GM18499 (cell line): ENCODE results near the gene RHBDF2.
"Not testable (repeated sequence)": the region's sequence is repeated elsewhere in the genome, so short reads cannot be mapped to it uniquely, and the experiment has no call there.

Experiments
- ATAC-seq: cut with Tn5 transposase; IDR thresholded peaks from one replicate; pipeline ENCODE4 v1.9.1; 2021; ENCODE audit warnings: moderate number of reproducible peaks; ENCODE audit not compliant: insufficient read depth, unreplicated experiment

The RHBDF2 gene

DNA sequence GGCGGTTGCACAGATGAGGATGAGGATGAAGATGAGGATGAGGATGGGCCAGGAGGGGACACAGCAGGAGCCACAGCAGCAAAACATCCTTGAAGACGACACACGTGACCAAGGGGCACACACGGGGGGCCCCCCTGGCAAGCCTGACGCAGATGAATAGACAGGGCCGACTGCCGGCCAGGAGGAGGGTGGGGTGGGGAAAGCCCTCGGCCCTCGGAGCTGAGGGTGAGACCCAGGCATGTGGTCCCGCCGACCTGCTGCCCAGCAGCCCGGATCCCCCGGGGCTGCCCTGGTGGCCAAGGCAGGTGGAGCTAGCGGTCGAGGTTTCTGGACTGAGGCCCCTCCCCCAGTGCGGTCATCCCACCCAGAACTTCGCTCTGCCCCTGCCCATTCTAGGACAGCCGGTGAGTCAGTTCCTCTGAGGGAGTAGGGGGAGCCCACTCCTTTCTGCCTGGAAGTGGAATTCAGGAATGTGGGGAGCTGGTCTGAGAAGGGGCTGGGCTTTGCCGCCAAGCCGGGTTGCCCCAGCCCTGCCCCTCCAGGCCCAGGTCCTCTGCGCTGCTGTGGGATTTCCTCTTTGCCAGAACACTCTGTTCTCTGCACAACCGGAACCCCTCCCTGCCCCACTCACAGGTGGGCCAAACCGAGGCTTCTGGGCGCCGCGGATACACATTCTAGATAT is 26.3 kb upstream of the RHBDF2 start:
- ATAC-seq = no peak

DNA sequence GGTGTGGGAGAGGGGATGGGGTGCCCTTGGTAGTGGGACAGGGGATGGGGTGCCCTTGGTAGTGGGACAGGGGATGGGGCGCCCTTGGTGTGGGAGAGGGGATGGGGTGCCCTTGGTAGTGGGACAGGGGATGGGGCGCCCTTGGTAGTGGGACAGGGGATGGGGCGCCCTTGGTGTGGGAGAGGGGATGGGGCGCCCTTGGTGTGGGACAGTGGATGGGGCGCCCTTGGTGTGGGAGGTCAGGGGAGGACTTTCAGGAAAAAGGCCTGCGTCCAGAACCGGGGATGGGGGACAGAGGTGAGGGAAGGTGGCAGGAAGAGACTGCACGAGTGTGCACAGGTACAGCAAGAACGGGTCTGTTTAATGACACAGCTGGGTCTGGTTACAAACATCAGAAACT is 25.8 kb upstream of the RHBDF2 start:
- not testable (repeated sequence) for ATAC-seq

DNA sequence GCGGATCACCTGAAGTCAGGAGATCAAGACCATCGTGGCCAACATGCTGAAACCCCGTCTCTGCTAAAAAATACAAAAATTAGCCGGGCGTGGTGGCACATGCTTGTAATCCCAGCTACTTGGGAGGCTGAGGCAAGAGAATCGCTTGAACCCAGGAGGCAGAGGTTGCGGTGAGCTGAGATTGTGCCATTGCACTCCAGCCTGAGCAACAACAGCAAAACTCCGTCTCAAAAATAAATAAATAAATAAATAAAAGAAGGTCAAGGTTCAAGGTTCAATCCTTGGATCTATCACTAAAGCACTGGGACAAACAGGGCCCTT is 24.2 kb upstream of the RHBDF2 start:
- not testable (repeated sequence) for ATAC-seq

DNA sequence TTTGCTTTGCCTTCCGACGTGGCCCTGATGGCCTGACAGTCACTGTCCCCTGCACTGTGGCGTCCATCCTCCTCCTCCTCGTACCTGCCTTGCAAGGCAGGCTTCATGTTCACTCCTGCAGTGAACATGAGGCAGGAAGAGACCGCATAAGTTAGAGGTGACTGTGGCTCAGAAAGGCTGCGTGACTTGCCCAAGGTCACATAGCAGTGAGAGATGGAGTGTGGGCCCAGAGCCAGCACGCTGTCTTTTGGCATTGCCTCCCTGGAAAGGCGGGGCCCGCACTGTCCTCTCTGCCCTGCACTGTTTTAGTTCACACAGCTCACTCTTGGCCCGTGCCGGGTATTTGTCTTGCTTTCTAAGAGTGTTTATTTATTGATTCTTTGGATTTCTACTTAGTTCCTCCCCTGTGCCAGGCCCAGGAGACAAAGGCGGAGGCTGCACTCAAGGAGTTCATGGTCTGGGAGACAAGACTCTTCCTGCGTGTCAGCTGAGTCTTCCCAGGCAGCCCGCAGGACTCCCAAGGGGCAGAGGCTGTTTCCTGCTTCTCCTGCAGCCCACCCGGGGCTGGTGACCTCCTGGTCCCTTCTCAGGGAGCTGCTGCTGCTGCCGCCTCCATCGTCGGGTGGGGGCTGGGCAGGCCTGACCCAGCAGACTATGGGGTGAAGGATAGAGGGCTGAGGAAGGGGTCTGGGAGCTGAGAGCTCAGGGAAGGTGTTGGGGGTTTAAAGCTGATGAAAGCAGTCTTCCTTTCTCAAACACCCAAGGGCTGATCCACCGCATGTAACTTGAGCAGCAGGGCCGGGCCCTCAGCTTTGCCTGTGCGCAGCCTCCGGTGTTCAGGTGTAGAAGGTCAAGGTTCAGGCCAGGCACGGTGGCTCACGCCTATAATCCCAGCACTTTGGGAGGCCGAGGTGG is 23.6 kb upstream of the RHBDF2 start:
- ATAC-seq = no peak

DNA sequence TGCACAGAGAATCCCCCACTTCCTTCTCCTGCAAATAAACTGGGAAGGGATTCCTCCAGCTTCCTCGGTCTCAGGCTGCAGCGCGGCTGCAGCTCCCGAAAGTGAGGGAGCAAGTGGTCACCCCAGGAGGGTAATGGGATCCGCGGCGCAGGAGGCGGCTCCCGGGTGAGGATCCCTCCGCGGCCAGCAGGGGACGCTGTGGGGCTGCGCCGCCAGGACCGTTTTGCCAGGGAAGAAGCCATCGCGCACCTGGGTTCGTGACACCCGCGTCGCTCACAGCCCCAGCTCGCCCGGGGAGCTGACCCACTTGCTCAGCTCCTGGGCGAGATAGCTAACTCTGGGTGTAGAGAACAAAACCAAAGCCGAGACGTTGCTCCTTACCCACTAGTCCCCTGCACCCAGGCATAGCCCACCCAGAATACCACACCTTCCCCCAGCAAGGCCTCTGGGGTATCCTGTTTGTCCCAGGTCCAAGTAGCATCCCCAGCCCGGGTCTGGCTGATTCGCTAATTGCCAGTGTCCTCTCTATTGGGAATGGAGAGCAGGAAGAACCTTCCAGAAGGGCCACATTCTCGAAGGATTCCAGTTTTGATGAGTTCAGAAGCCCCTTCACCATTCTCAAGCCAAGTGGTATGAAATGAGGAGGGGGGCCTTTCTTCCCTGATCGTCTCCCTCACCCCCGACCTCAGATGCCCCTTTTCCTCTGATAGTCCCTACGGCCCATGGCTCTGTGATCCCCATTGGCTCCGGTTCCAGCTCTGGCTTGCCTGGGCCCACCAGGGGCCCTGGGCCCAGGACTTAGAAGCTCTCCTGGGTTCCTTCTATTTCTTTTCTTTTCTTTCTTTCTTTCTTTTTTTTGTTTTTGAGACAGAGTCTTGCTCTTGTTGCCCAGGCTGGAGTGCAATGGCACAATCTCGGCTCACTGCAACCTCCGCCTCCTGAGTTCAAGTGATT is 22.1 kb upstream of the RHBDF2 start:
- no peak for ATAC-seq

DNA sequence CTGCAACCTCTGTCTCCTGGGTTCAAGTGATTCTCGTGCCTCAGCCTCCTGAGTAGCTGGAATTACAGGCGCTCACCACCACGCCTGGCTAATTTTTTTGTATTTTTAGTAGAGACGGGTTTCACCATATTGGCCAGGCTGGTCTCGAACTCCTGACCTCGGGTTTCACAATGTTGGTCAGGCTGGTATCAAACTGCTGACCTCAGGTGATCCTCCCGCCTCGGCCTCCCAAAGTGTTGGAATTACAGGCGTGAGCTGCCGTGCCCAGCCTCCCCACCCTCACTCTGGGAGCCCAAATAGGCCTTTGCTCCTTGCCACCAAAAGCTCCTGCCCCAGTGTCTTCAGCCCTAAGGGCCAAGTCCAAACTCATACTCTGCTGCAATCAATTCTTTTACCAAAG is 20.5 kb upstream of the RHBDF2 start:
- ATAC-seq = not testable (repeated sequence)

DNA sequence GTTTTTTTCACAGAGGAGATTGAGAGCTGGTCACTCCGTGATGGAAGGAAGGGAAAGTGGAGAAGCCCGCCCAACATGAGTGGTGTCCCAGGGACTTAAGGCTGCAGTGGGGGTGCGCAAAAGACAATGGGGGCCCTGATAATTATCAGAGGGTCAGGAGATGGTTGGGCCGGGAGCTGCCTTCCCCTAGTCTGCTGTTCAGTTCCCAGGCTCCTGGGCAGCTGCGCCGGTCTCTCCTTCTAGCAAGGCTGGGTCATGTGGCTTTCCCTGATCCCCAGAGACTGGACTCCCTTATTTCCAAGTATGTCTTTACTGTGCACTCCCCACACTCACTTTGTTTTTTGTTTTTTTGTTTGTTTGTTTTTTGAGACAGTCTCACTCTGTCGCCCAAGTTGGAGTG is 20.0 kb upstream of the RHBDF2 start:
- no peak for ATAC-seq

DNA sequence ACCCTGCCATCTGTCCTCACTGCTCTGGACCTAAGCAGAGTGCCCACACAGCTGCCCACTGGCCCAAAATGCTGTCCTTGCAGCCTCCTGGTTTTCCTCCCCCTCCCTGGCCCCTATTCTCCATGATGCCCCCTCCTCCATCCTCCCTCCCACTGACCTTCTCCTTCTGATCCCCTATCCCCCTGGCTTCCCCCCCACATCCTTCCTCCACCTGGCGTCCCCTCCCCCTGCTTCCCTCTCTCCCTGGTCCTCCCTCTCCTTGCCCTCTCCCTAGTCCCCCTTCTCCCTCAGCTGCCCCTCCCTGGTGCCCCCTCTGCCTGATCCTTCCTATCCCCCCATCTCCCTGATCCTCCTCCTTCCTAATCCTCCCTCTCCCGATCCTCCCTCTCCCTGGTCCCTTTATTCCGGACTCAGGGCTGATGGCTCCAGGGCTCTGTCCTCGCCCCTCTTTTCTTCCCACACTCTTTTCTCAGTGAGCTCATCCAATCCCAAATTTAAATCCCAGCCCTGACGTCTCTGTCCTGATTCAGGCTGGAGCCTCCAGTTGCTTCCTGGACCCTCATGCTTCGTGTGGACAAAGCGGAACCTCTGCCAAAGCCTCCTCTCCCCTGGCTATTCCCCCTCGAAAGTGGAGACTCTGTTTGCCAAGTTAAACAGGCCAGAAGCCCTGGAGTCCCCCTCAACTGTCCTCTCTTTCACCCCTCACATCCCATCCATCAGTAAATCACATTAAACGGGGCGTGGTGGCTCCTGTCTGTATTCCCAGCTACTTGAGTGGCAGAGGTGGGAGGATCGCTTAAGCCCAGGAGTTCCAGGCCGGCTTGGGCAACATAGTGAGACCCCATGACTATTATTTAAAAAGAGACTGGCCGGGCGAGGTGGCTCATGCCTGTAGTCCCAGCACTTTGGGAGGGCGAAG is 18.1 kb upstream of the RHBDF2 start:
- ATAC-seq = no peak

DNA sequence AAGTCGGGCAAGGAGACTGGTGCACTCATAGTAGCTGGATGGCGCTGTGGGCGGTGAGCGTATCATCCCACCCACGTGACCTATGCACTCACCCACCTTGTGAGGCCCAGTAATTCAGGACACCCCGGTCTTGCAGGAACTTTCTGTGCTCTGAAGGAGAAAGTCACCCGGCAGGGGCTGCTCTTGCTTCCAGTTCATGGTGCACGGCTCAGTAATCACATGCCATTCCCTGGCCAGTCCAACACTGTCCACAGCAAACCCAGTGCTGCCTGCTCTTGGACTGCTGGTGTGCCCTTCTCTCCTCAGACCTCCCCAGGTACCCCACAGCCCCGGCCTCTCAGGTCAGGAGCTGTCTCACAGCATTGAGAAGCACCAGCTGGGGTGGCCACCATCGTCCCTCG is 16.4 kb upstream of the RHBDF2 start:
- no peak for ATAC-seq

DNA sequence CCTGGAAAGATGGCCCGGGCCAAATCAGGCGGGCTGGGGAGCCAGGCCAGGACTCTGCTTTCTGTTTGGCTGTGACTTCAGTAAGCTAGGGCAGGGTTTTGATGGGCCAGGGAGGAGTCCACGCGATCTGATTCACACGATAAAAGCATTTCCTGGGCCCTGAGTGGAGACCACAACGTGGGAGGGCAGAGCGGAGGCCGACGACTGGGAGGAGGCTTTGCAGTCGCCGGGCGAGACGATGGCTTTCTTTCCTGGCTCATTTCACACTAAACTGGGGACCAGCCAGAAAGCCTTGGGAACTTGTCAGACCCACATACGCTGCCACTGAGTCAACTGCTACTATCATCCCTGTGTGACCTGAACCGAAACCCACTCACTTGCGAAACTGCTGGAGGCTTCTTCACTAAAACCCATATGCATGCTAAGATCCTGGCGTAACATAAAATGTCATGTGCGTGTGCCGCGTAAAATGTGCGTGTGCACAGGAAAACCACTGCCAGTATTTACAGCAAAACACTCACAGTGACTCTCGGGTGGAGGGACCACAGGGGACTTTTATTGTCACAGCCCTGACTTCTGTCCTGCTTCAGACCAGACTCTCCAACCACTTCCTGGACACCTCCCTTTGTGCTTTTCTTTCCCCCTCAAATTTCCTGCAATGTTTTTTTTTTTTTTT is 14.2 kb upstream of the RHBDF2 start:
- no peak for ATAC-seq

DNA sequence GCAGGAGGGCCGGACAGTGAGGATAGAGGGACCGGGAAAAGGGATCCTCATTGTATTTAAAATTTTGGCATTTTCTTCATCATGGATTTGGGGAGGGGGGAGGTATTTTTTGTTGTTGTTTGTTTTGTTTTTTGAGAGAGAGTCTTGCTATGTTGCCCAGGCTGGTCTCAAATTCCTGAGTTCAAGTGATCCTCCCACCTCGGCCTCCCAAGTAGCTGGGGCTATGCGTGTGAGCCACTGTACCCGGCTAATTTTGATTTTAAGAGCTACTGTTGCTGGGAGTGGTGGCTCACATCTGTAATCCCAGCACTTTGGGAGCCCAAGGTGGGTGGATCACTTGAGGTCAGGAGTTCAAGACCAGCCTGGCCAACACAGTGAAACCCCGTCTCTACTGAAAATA is 13.1 kb upstream of the RHBDF2 start:
- not testable (repeated sequence) for ATAC-seq

DNA sequence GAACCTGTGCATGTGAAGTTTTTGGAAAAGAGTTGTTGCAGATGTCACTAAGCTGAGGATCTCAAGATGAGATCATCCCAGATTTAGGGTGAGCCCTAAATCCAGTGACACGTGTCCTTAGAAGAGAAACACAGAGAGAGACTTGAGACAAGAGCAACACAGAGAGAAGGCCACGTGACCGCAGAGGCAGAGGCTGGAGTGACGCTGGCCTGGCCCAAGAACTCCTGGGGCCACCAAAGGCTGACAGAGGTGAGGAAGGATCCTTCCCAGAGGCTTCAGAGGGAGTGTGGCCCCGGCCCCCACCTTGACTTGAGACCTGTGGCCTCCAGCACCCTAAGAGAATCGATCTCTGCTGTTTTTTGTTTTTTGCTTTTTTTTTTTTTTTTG is 12.1 kb upstream of the RHBDF2 start:
- no peak for ATAC-seq

DNA sequence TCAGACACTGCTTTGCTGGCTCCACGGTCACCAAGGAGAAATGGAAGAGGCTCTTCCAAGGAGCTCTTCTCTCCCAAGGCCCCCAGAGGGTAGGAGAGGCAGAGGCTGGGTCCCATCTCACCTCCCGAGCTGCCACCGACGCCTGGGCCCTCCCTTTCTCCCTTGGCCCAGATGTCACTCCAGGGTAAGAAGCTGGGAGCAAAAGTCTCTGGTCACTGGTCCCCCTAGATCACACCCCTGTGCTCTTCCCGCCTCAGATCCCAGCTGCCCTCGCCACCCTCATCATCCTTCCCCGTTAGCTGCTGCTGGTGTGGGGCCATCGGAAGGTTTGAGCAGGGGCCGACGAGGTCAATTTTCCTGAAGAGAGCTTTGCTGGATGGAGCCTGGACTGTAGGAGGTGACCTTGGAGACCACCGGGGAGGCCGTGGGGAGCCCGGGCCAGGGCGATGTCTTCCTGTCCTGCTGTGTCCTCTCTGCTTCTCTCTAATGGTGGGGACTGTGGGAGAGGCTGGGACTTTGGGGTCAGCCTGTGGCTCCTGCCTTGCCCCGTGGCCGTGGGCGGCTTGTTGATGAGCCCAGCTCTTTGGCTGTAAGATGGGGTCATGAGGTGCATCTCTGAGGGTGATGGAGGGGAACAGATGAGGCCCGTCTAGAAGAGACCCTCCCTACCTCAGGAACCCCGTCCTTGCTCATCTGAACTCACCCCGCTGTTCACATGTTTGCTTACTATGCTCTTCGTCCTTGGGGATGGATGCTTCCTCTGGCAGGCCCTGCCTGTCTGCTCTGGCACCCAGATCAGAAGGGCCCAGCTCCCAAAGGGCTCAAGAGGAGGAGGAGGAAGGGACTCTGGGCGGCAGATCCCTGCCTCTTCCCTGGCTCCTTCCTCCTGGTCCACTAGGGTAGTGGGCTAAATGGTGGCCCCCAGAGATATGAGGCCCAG is 11.4 kb upstream of the RHBDF2 start:
- ATAC-seq = no peak

DNA sequence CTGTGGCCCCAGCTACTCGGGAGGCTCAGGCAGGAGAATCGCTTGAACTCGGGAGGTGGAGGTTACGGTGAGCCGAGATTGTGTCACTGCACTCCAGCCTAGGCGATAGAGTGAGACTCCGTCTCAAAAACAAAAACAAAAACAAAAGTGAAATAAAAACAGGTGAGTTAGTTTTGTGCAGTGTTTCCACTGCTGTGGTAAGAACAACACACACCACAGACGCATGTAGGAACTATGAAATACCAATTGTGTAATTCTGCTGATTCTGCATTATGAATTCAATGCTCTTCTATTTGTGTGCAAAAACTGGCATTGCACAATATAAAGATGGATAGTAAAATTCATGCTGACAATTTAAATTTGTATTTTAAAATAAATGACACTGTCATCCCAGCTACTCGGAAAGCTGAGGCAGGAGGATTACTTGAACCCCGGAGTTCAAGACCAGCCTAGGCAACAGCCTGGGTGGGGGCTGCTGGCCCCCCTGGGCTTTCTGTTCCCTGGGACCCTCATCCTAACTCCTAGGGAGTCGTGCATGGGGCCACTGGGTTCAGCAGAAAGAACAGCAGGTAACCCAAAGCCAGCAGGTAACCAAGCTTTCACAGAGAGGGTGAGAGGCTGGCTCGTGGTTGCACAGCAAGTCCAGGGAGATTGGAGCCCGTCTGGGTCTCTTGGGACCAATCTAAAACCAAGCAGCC is 10.6 kb upstream of the RHBDF2 start:
- no peak for ATAC-seq

DNA sequence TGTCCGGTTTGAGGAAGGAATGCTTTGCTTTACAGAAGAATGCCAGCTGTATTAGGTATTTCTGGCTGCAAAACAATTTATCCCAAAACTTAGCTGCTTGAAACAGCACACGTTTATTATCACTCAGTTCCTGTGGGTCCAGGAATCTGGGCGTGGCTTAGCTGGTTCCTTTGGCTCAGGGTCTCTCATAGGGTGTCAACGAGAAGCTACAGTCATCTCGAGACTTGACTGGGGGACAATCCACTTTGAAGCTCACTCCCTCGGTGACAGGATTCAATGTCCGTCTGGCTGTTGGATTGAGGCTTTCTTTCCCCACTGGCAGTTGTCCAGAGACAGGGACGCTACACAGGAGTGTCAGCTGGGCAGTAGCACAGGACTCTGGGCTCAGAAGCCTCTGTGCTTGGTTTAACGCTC is 9.6 kb upstream of the RHBDF2 start:
- ATAC-seq = no peak

DNA sequence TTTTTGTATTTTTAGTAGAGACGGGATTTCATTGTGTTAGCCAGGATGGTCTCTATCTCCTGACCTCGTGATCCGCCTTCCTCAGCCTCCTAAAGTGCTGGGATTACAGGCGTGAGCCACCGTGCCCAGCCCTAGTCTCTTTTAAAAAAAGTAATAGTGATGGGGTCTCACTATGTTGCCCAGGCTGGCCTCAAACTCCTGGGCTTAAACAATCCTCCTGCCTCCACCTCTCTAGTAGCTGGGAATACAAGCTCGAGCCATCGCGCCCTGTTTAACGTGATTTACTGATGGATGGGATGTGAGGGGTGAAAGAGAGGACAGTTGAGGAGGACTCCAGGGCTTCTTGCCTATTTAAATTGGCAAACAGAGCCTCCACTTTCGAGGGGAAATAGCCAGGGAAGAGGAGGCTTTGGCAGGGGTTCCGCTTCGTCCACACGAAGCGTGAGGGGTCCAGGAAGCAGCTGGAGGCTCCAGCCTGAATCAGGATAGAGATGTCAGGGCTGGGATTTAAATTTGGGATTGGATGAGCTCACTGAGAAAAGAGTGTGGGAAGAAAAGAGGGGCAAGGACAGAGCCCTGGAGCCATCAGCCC is 7.3 kb upstream of the RHBDF2 start:
- not testable (repeated sequence) for ATAC-seq
